ENCODE data around the gene NDUFS4.

DNA sequence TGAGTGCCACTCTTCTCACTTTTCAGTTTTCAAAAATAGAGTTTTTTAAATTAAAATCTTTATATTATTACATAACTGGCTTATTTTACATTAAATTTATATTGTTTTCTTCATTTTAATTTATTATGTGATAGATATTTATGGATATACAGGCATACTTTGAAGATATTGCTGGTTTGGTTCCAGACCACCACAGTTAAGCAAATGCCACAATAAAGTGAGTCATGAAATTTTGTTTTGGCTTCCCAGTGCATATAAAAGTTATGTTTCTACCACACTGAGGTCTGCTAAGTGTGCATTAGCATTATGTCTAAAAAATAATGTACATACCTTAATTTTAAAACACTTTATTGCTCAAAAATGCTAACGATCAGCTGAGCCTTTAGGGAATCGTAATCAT lies 47.4 kb downstream of the NDUFS4 start:
- TF ChIP-seq POLR2AphosphoS5 (IDR thresholded peaks at IDR 0.05; ENCODE audit: insufficient read depth in 1 of 2, low read depth in 1 of 2), result no peak
- no peak for TF ChIP-seq CTCF (IDR thresholded peaks at IDR 0.05)

Data from vagina (tissue), 2 donors.